GM12892 (cell line): ENCODE measurements around the gene PATL2.

Source experiments
- POLR2A ChIP-seq: IDR thresholded peaks from 2 replicates; pipeline ENCODE4 v1.6.1; 2011; ENCODE audit warnings: low read depth, low read length, control low read depth
- TAF1 ChIP-seq: IDR thresholded peaks from 2 replicates; pipeline ENCODE4 v1.6.1; 2011; ENCODE audit warnings: low read depth, mild to moderate bottlenecking, control low read depth, low read length, borderline replicate concordance

DNA sequence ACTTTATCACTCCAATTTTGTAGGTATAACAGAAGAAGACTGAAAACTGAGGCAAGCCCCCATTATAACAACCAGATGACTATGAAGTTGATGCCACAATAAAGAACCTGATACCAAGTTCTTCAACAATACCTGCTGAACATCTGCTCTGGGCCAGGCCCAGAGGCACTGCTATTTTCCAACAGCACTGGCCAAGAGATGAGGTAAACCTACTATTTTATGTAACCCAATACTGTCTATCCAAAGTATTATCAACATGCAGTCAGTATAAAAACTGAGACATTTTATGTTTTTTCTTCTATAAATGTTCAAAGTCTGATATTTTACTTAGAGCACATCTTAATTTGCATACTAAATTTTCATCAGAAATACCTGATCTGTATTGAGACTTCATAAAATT is 53.7 kb downstream of the PATL2 start:
- TF ChIP-seq TAF1: no peak
- TF ChIP-seq POLR2A: no peak
